GM12801 (cell line): ENCODE data around the gene GEMIN2.

Experiments
- CTCF ChIP-seq: IDR thresholded peaks from one replicate; pipeline ENCODE4 v1.5.1; 2011; ENCODE audit warnings: control low read depth; ENCODE audit not compliant: insufficient read length; ENCODE audit errors: extremely low read depth

The GEMIN2 gene

GRCh38 chr14:39114073-39114838 is at the start of gene GEMIN2:
TSS of gene GEMIN2 (plus strand) at chr14:39114323. CDS start at chr14:39114339, 16 bp downstream.
- no peak for TF ChIP-seq CTCF

DNA sequence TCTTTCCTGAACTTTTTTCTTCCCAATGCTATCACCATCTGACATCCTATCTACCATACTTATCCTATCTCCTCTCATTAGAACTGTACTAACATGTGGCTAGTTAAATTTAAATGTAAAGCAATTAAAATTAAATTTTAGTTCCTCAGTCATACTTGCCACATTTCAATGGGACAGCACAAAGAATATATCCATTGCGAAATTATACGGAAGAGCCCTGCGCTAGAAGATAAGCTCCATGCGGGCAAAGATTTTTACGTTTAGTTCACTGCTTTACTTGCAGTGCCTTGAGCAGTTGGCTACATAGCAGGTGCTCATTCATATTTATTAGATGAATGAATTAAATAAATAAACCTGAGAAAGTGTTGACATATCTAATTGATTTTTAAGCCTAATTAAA is 44.2 kb upstream of the GEMIN2 start:
- no peak for TF ChIP-seq CTCF

GRCh38 chr14:39071096-39071495 is 43.0 kb upstream of the GEMIN2 start:
- no peak for TF ChIP-seq CTCF

- TF ChIP-seq CTCF = no peak
These were observed 33.2 kb upstream of the GEMIN2 start for GRCh38 chr14:39080886-39081285.

- TF ChIP-seq CTCF = no peak
These were observed 31.0 kb upstream of the GEMIN2 start for GRCh38 chr14:39083127-39083526.

DNA sequence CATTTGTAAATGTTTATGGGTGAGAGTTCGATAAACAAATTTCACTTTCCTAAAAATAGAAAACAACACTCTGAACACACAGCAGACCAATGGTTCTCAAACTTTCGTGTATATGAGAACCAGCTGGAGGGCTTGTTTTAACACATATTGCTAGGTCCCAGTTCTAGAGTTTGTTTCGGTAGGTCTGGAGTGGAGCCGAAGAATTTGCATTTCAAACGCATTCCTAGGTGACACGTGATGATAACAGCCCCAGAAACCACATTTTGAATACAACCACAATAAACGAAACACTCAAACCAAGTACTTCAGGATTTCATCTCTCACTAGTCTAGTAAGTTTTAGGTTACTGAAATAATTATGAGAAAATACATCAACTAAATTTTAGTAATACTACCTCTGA is 28.2 kb upstream of the GEMIN2 start:
- TF ChIP-seq CTCF = no peak

DNA sequence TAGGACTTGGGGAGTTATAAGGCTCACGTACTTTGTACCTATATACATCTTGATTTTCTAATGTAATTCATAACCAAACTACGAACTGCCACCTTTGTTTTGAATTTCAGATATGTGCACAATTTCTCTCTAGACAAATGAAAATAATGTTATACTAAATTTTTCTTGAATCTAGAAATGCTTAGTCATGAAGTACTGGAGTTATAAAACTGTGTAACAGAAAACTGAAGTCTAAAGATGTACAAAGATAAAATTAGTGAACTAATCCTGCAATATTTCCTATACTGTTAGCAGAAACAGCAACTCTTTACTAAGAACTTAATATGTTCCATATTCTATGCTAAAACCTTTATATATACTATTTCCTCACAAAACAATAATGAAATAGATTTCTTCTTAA is 26.6 kb upstream of the GEMIN2 start:
- TF ChIP-seq CTCF = no peak
